ENCODE data around the gene HIPK1. TPM values are rescaled to one million over a fixed set of nuclear protein-coding genes. Genes with fewer than 3 reads are reported as not detected.

The HIPK1 gene
- total RNA-seq, 1 experiment from 2014 or later: 11.4 TPM

- in situ Hi-C loops (cut with HindIII; ENCODE audit: low pct_unique_long_range_greater_than_20kb, low sequenced_read_pairs): no loop called here
- DNase-seq (ENCODE audit: low read depth, low spot score): no peak
These were observed 92.6 kb downstream of the HIPK1 start for GRCh38 chr1:114021665-114022099.

GRCh38 chr1:114022877-114023276 lies 93.8 kb downstream of the HIPK1 start:
- no peak for DNase-seq (ENCODE audit: low read depth, low spot score)
- in situ Hi-C loops (cut with HindIII; ENCODE audit: low pct_unique_long_range_greater_than_20kb, low sequenced_read_pairs): no loop called here

DNA sequence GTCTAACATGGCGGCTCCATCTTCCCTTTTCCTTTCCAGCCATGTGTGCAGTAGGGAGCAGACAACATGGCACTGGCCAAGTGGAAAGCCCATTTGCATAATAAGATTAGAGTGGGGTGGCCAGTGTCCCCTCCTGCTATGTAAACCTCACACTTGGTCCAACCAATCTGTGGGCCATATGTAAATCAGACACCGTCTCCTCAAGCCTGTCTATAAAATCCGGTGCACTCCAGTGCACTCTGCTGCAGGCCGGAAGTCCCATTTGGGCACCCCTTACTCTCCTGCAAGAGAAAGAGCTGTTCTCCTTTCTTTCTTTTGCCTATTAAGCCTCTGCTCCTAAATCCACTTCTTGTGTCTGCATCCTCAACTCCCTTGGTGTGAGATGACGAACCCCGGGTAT lies 94.3 kb downstream of the HIPK1 start:
- DNase-seq (ENCODE audit: low read depth, low spot score): no peak
- in situ Hi-C loops (cut with HindIII; ENCODE audit: low pct_unique_long_range_greater_than_20kb, low sequenced_read_pairs): no loop called here

DNA sequence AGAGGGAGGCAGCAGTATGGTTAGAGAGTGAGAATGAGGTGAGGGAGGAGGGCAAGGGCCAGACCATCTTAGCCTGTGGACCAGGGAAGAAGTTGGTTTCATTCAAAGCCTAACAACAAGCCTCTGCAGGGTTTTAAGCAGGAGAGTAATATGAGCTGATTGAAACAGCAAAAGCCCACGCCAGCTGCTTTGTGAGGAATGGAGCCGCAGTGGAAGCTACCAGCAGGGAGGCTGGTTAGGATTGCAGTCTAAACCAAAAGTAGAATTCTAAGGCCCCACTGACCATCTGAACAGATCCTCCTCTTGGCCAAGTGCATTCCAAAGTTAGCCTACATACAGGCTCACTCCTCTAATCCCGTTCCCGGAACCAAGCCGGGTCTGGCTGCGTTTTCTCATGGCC lies 94.9 kb downstream of the HIPK1 start:
- in situ Hi-C loops (cut with HindIII; ENCODE audit: low pct_unique_long_range_greater_than_20kb, low sequenced_read_pairs): no loop called here
- DNase-seq (ENCODE audit: low read depth, low spot score): no peak

- no peak for DNase-seq (ENCODE audit: low read depth, low spot score)
These were observed 96.7 kb downstream of the HIPK1 start for GRCh38 chr1:114025609-114026401.

GRCh38 chr1:114026797-114027196 lies 97.7 kb downstream of the HIPK1 start:
- DNase-seq (ENCODE audit: low read depth, low spot score): no peak

More at GRCh38 chr1:114025609-114026401, 96.7 kb downstream of the HIPK1 start:
- in situ Hi-C loops (cut with HindIII; ENCODE audit: low pct_unique_long_range_greater_than_20kb, low sequenced_read_pairs): no loop called here

More at GRCh38 chr1:114026797-114027196, 97.7 kb downstream of the HIPK1 start:
- in situ Hi-C loops (cut with HindIII; ENCODE audit: low pct_unique_long_range_greater_than_20kb, low sequenced_read_pairs): no loop called here

Other genes with a start within 250 kb of the HIPK1 start
- gene PHTF1, start 169.8 kb upstream of the HIPK1 start, total RNA-seq (2014; rRNA removed; shearing (Covaris generic)): 15.9 and 19.3 TPM in 2 replicates
- 5.9 and 7.6 TPM in 2 replicates for gene RSBN1, start 116.8 kb upstream of the HIPK1 start, total RNA-seq (2014; rRNA removed; shearing (Covaris generic))
- gene PTPN22, start 57.6 kb upstream of the HIPK1 start, total RNA-seq (2014; rRNA removed; shearing (Covaris generic)): 0.08 TPM in 1 of 2 replicates, not detected in the other
- not detected in 2 replicates for gene BCL2L15, start 41.7 kb upstream of the HIPK1 start, total RNA-seq (2014; rRNA removed; shearing (Covaris generic))
- gene AP4B1, start 24.5 kb upstream of the HIPK1 start, total RNA-seq (2014; rRNA removed; shearing (Covaris generic)): 4.7 and 8.3 TPM in 2 replicates
- 5.1 and 6.2 TPM in 2 replicates for gene DCLRE1B, start 24.0 kb upstream of the HIPK1 start, total RNA-seq (2014; rRNA removed; shearing (Covaris generic))
- 0.16 TPM in 1 of 2 replicates, not detected in the other for gene OLFML3, start 50.1 kb downstream of the HIPK1 start, total RNA-seq (2014; rRNA removed; shearing (Covaris generic))
- gene SYT6, start 224.5 kb downstream of the HIPK1 start, total RNA-seq (2014; rRNA removed; shearing (Covaris generic)): 0.13 TPM in 1 of 2 replicates, not detected in the other

Measured in SK-MEL-5 (cell line).